Stomach (tissue), 4 donors: ENCODE results near the gene TMEM72.

Experiments used
- POLR2A ChIP-seq, 4 donors: fragments of 450-650 bp; IDR thresholded peaks; one replicate each; pipeline ENCODE4 v1.6.1; 2016; ENCODE audit warnings: antibody characterized with exemption in 4 of 4, control low read depth in 2 of 4, mild to moderate bottlenecking in 1 of 4, moderate library complexity in 1 of 4
- TF ChIP-seq, protein P1 (sequence below), 7 experiments: fragments of 450-650 bp in 4 of 7; fragments of 200-600 bp in 3 of 7; sonication (generic) in 3 of 7; IDR thresholded peaks; one replicate each; pipeline ENCODE4 v1.5.1; 2016 to 2019; ENCODE audit warnings: antibody characterized with exemption in 7 of 7, control low read depth in 2 of 7, mild to moderate bottlenecking in 1 of 7

DNA sequence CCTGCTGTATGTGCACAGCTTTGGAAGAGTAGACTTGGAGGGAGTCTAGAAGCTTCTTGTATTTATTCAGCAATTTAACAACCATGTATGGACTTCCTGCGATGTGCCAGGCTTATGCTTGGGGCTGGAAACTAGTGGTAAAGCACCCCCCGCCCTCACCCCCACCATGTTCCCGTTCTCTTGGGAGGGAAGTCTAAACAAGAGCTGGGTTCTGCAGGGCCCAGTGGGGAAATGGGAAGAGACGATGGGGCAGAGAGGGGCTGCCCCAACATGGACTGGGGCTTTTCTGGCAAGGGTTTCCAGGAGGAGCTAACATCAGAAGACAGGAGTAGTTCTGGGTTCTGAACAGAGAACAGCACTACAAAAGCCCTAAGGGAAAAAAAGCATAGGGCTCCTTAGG is 56.5 kb downstream of the TMEM72 start:
- TF ChIP-seq, protein P1, sequence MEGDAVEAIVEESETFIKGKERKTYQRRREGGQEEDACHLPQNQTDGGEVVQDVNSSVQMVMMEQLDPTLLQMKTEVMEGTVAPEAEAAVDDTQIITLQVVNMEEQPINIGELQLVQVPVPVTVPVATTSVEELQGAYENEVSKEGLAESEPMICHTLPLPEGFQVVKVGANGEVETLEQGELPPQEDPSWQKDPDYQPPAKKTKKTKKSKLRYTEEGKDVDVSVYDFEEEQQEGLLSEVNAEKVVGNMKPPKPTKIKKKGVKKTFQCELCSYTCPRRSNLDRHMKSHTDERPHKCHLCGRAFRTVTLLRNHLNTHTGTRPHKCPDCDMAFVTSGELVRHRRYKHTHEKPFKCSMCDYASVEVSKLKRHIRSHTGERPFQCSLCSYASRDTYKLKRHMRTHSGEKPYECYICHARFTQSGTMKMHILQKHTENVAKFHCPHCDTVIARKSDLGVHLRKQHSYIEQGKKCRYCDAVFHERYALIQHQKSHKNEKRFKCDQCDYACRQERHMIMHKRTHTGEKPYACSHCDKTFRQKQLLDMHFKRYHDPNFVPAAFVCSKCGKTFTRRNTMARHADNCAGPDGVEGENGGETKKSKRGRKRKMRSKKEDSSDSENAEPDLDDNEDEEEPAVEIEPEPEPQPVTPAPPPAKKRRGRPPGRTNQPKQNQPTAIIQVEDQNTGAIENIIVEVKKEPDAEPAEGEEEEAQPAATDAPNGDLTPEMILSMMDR (IDR thresholded peaks at IDR 0.05): no peak
- TF ChIP-seq POLR2A (IDR thresholded peaks at IDR 0.05): no peak
